Measurements from ENCODE around the gene PTPN13.

- TF ChIP-seq CTCF (conservative IDR thresholded peaks at IDR 0.05) (no peak), ZFX (IDR thresholded peaks at IDR 0.05) (no peak)
Measured at GRCh38 chr4:86718152-86718551, 124.0 kb downstream of the PTPN13 start.
